Ramos (cell line): Measurements from ENCODE around the gene ERO1B.

Source experiments
- in situ Hi-C: fragments of 300-500 bp; cut with MboI; formaldehyde crosslinking; loops from one replicate; pipeline ENCODE4 v1.14.3; 2022; ENCODE audit warnings: low sequenced_read_pairs; ENCODE audit not compliant: unreplicated experiment

ERO1B gene

GRCh38 chr1:236257216-236257615, 24.5 kb downstream of the ERO1B start:
- in situ Hi-C loops, result no loop called here

- in situ Hi-C loops, result no loop called here
These were observed 27.7 kb downstream of the ERO1B start for GRCh38 chr1:236253918-236254637.

DNA sequence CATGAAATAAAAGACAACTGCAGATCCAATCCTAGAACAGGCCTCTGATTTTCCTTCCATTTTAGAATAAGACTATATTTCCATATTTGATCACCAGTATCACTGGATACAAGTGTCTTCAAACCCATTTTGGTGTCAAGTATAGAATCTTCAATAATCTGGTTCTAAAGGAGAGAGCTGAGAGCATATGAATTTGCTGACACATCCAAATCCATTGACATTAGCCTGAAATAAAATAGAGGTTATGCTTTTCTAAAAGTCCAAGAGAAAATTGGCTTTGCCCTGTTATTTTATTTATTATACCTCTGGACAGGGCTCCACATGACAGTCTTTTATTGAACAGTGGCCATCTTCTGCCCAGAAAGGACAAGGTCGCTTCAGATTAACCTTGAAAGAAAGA, 28.6 kb downstream of the ERO1B start:
- in situ Hi-C loops, result no loop called here

- in situ Hi-C loops, result no loop called here
These were observed 30.2 kb downstream of the ERO1B start for GRCh38 chr1:236251587-236251986.

DNA sequence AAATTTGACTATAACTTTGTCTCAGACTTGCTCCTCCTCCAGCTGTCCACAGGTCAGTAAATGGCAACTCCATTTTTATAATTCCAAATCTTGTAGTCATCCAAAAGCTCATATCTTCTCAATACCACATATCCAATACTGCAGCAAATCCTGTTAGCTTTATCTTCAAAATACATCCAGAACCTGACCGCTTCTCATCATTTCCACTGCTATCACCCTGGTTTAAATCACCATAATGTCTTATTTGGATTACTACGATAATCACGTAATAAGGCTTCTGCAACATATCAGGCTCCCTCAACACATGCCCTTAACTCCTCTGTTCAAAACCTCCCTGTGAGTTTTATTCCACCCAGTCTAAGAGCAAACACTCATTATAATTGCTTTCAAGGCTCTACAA, 34.5 kb downstream of the ERO1B start:
- in situ Hi-C loops, result no loop called here

DNA sequence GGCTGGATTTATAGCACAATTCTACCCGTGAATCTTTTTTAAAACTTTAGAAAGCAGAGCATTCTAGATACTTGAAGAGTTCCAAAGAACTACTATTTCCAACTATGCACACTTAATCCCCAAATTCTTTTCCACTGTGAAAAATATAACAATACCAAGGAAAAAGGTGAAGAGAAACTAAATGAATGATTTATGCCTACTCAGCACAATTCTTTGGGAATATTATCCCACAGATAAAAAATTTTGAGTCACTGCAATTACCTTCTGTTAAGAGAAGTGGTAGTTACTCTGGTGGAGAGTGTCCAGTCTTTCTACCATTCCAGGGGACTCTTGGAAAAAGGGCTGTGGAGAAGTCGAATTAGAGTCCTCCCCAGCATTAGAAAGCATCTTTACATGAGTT, 39.2 kb downstream of the ERO1B start:
- in situ Hi-C loops, result no loop called here

GRCh38 chr1:236240675-236241074, 41.1 kb downstream of the ERO1B start:
- in situ Hi-C loops, result no loop called here

- in situ Hi-C loops, result no loop called here
These were observed 42.6 kb downstream of the ERO1B start for GRCh38 chr1:236239092-236239585.

DNA sequence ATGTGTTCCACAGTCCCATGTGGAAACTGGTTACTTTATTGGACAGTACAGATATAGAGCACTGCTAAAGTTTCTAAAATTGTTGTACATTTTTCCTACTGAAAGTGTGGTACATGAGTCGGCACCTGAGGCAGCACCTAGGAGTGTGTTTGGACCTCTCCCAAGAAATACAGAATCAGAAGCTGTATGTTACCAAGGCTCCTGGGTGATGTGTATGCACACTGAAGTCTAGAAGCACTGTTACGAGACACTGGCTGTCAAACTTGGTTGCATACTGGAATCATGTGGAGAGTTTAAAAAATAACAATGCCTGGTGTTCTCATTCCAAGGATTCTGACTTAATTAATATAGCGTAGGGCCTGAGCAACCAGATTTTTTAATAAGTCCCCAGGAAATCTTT, 46.6 kb downstream of the ERO1B start:
- in situ Hi-C loops, result no loop called here

- in situ Hi-C loops, result no loop called here
These were observed 53.3 kb downstream of the ERO1B start for GRCh38 chr1:236228411-236228810.

DNA sequence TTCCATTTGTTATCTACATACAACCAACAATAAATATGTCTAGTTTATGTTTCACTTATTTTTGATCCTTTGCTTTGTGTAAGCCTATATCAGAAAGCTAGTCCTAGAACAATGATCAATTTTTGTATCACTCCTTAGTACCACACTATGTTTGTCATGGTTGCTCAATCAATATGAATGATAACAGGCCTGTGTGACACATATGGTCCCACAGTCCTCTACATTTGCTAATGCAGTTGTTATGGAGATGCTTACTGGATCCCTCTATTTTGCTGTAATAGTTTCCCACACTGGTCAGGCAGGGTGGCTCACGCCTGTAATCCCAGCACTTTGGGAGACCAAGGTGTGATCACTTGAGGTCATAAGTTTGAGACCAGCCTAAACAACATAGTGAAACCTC, 59.1 kb downstream of the ERO1B start:
- in situ Hi-C loops, result no loop called here

GRCh38 chr1:236220473-236220872, 61.3 kb downstream of the ERO1B start:
- in situ Hi-C loops, result no loop called here

GRCh38 chr1:236214761-236215160, 67.0 kb downstream of the ERO1B start:
- in situ Hi-C loops, result no loop called here

GRCh38 chr1:236213534-236213933, 68.2 kb downstream of the ERO1B start:
- in situ Hi-C loops, result no loop called here

DNA sequence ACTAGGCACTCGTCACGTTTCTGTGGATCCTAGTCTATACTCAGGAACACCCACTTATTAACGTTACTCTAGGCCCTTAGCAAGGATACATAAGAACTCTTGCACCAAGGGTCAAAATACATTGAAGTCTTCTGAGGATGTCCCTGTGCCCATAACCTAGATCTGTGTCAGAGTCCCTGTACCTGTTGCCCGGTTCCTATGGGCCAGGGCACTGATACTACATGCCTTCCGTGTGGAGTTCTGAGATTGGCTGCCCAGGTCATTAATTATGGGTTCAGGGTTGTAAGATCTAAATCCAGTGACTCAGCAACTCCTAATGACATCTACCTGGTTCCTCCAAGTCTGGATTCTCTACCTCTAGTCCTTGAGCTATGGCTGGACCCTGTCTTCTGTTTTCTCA, 69.9 kb downstream of the ERO1B start:
- in situ Hi-C loops, result no loop called here

- in situ Hi-C loops, result no loop called here
These were observed 72.0 kb downstream of the ERO1B start for GRCh38 chr1:236209713-236210112.

- in situ Hi-C loops, result no loop called here
These were observed 72.6 kb downstream of the ERO1B start for GRCh38 chr1:236209185-236209584.

- in situ Hi-C loops, result no loop called here
These were observed 74.2 kb downstream of the ERO1B start for GRCh38 chr1:236207569-236207968.

- in situ Hi-C loops, result no loop called here
These were observed 74.6 kb downstream of the ERO1B start for GRCh38 chr1:236207121-236207520.

DNA sequence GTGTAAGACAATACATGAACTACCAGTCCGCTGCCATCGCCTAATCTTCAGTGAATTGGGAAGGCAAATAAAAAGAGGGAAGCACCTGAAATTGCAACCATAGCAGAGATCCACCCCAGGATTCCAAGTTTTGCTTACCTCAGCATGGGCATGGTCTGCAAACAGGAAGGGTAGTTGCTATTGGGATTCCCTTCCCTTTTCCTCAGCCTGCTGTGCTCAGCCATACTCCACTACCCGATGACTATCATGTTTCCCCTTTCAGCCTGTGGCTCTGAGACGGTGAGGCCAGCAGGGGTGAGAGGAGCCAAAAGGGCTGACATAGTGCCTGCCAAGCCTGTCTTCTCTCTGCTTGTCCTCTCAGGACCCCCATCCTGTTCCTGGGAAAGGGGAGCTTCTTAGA, 75.2 kb downstream of the ERO1B start:
- in situ Hi-C loops, result no loop called here

- in situ Hi-C loops, result no loop called here
These were observed 77.1 kb downstream of the ERO1B start for GRCh38 chr1:236204656-236205055.

DNA sequence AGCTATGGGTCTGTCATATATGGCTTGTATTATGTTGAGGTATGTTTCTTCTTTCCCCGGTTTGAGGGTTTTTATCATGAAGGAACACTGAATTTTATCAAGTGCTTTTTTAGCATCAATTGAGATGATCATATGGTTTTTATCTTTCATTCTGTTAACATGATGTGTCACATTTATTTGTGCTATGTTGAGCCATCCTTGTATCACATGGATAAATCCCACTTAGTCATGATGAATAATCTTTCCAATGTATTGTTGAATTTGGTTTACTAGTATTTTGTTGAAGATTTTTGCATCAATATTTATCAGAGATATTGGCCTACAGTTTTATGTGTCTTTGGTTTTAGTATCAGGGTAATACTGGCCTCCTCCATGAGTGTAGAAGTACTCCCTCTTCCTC, 77.7 kb downstream of the ERO1B start:
- in situ Hi-C loops, result no loop called here
